Activated CD4-positive, CD25-positive, alpha-beta regulatory T cell (primary cell): ENCODE results near the gene MCC.

Source experiments
- DNase-seq, 4 experiments: peaks; one replicate each; lab custom pipeline; 2025; lab: John Stamatoyannopoulos, UW

The MCC gene

GRCh38 chr5:113223315-113223714 is 264.9 kb downstream of the MCC start:
- DNase-seq = no peak

GRCh38 chr5:113221294-113222176 is 266.7 kb downstream of the MCC start:
- no peak for DNase-seq

- DNase-seq = no peak
Measured at GRCh38 chr5:113219695-113220094, 268.6 kb downstream of the MCC start.

- DNase-seq = no peak
Measured at GRCh38 chr5:113218906-113219517, 269.2 kb downstream of the MCC start.

GRCh38 chr5:113218200-113218599 is 270.1 kb downstream of the MCC start:
- no peak for DNase-seq

GRCh38 chr5:113217619-113218184 is 270.6 kb downstream of the MCC start:
- DNase-seq = no peak

GRCh38 chr5:113216545-113216944 is 271.7 kb downstream of the MCC start:
- no peak for DNase-seq

- no peak for DNase-seq
Measured at GRCh38 chr5:113215401-113216060, 272.7 kb downstream of the MCC start.

- DNase-seq = no peak
Measured at GRCh38 chr5:113214606-113215323, 273.5 kb downstream of the MCC start.

- no peak for DNase-seq
Measured at GRCh38 chr5:113213551-113214425, 274.5 kb downstream of the MCC start.

- DNase-seq = no peak
Measured at GRCh38 chr5:113212244-113212920, 275.9 kb downstream of the MCC start.

GRCh38 chr5:113209498-113209897 is 278.8 kb downstream of the MCC start:
- no peak for DNase-seq

- DNase-seq = no peak
Measured at GRCh38 chr5:113205807-113206206, 282.4 kb downstream of the MCC start.

GRCh38 chr5:113205323-113205722 is 282.9 kb downstream of the MCC start:
- DNase-seq = no peak

- DNase-seq = no peak
Measured at GRCh38 chr5:113204525-113205161, 283.6 kb downstream of the MCC start.

GRCh38 chr5:113203916-113204315 is 284.3 kb downstream of the MCC start:
- no peak for DNase-seq

GRCh38 chr5:113202746-113203716 is 285.2 kb downstream of the MCC start:
- DNase-seq = no peak

- DNase-seq = no peak
Measured at GRCh38 chr5:113202287-113202686, 286.0 kb downstream of the MCC start.

GRCh38 chr5:113201715-113202114 is 286.5 kb downstream of the MCC start:
- DNase-seq = no peak
